ENCODE measurements around the gene SIGLECL1. TPM values are rescaled to one million over a fixed set of nuclear protein-coding genes. Genes with fewer than 3 reads are reported as not detected.

Gene SIGLECL1
- total RNA-seq, 1 experiment from 2014 or later, result not detected

DNA sequence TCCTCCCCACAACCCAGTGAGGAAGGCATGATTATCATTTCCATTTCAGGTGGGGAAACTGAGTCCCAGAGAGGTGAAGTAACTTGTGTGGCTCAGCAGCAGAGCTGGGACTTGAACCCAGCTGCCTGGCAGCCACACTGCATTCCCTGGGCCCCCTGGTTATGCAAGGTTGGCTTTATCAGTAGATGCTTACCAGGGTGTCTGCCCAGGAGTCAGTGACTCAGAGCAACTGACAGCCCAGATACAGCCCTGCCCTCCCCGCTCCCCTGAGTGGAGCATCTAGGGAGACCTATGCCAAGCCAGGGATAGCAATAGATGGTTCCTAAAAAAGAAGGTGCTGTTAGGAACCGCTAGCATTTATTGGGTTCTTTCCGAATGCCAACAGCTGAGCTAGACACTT is 66.5 kb downstream of the SIGLECL1 start:
- Mint-ChIP-seq H3K4me3 (no peak overlapping the region), H3K27ac (no peak overlapping the region), H3K4me1 (peaks cover 15 to 17% of the 10 kb centered on the region in 2 experiments), H3K9me3 (peaks cover 0 to 6% of the 10 kb centered on the region in 2 experiments; a peak in 2 of 5 replicates), H3K27me3 (ENCODE audit: low read depth) (no peaks in the 10 kb centered on the region; the same call in none of the 2 replicates), H3K36me3 (ENCODE audit: insufficient read depth in 1 of 3, low read depth in 3 of 3) (peaks cover 6 to 13% (median 12%) of the 10 kb centered on the region in 3 experiments; a peak in 6 of 7 replicates)
- Histone ChIP-seq H4K5ac (ENCODE audit: insufficient read length, low read depth, low read length) (no peak overlapping the region), H3K56ac (ENCODE audit: insufficient read length, low read depth, low read length) (no peak overlapping the region), H2AK5ac (ENCODE audit: insufficient read length, low read length) (no peak overlapping the region), H3K14ac (ENCODE audit: insufficient read depth, low read length) (no peak overlapping the region), H3K9me3 (ENCODE audit: control insufficient read depth, low read depth, low read length) (no peaks in the 10 kb centered on the region), H3K79me2 (ENCODE audit: insufficient read depth, low read length) (no peaks in the 10 kb centered on the region), H3K23ac (ENCODE audit: insufficient read length, low read depth, low read length) (no peak overlapping the region), H3K23me2 (ENCODE audit: insufficient read length, low read depth, low read length, poor library complexity, severe bottlenecking) (peaks cover under 1% of the 10 kb centered on the region), H3K9ac (ENCODE audit: extremely low read depth, insufficient read length, low read length) (no peak overlapping the region), H2BK15ac (ENCODE audit: low read depth, low read length) (no peak overlapping the region), H4K91ac (ENCODE audit: insufficient read length, low read depth, low read length) (no peak overlapping the region), H2BK12ac (ENCODE audit: insufficient read length, low read depth, low read length) (no peak overlapping the region), H2BK5ac (ENCODE audit: insufficient read length, low read length) (no peak overlapping the region), H4K20me1 (ENCODE audit: control insufficient read depth, insufficient read depth, insufficient read length) (no peaks in the 10 kb centered on the region), H3K27me3 (ENCODE audit: insufficient read depth, low read length) (no peaks in the 10 kb centered on the region), H3K27ac (ENCODE audit: insufficient read length, low read depth, low read length) (no peak overlapping the region), H2BK20ac (ENCODE audit: low read depth, low read length, poor library complexity, severe bottlenecking) (no peak overlapping the region), H3K4me2 (ENCODE audit: insufficient read depth, insufficient read length, low read length) (no peak overlapping the region), H3K4me1 (ENCODE audit: insufficient read depth, low read length) (peaks cover 4% of the 10 kb centered on the region; the same call in 1 of the 2 replicates), H3K4ac (ENCODE audit: low read depth, low read length) (no peak overlapping the region), H3K79me1 (ENCODE audit: insufficient read depth, low read depth, low read length, poor library complexity, severe bottlenecking) (no peaks in the 10 kb centered on the region), H3T11ph (ENCODE audit: low read length) (no peak overlapping the region), H4K8ac (replicated peaks; ENCODE audit: insufficient read length, low read depth, low read length) (no peak overlapping the region), H2BK120ac (ENCODE audit: low read depth, low read length, poor library complexity, severe bottlenecking) (no peak overlapping the region), H2AFZ (ENCODE audit: low read length) (no peak overlapping the region), H3K18ac (ENCODE audit: insufficient read length, low read depth, low read length) (no peak overlapping the region)
- no CpG with 5 or more reads among the region's 3 CpGs for WGBS (ENCODE audit: extremely low coverage, insufficient read length, low lambda C conversion rate)
- no peak for TF ChIP-seq CTCF (conservative IDR thresholded peaks at IDR 0.05)
- no peak for DNase-seq

Data from H9 (cell line).